K562 (cell line): ENCODE results near the gene GDF7.

Source experiments
- CBX3 ChIP-seq, 2 experiments: IDR thresholded peaks; 1 replicate in 1 of 2; 2 replicates in 1 of 2; pipeline ENCODE4 v1.6.1; 2012; ENCODE audit warnings: inconsistent platforms in 2 of 2, low read length in 2 of 2, borderline replicate concordance in 1 of 2, control low read depth in 1 of 2
- CTCF ChIP-seq, 3 experiments: IDR thresholded peaks in 2 of 3; conservative IDR thresholded peaks in 1 of 3; 2 replicates each; pipeline ENCODE4 v1.5.1; 2011 to 2012; ENCODE audit warnings: low read length in 3 of 3, mild to moderate bottlenecking in 3 of 3, control low read depth in 2 of 3, improper control_type of control experiment in 1 of 3, inconsistent platforms in 1 of 3, low read depth in 1 of 3, mixed read lengths in 1 of 3, moderate library complexity in 1 of 3; ENCODE audit not compliant: insufficient read depth in 2 of 3
- ERF ChIP-seq: fragments of 450-650 bp; formaldehyde crosslinking; IDR thresholded peaks from 2 replicates; pipeline ENCODE4 v1.4.0; 2020; ENCODE audit warnings: mild to moderate bottlenecking, mixed read lengths
- PHF8 ChIP-seq: fragments of 200-600 bp; sonication (generic); IDR thresholded peaks from 2 replicates; pipeline ENCODE4 v1.6.1; 2012; ENCODE audit warnings: mixed run types, mild to moderate bottlenecking, inconsistent platforms, low read length, moderate library complexity, borderline replicate concordance
- PKNOX1 ChIP-seq: fragments of 450-650 bp; IDR thresholded peaks from 2 replicates; pipeline ENCODE4 v1.6.1; 2016
- POLR2A ChIP-seq: fragments of 450-650 bp; conservative IDR thresholded peaks from 2 replicates; pipeline ENCODE4 v1.6.1; 2016
- PRMT5 ChIP-seq: sonication (generic); formaldehyde crosslinking; IDR thresholded peaks from 2 replicates; pipeline ENCODE4 v1.5.0; 2020; ENCODE audit warnings: missing genetic modification reagents
- USF2 ChIP-seq: sonication (generic); formaldehyde crosslinking; IDR thresholded peaks from 2 replicates; pipeline ENCODE4 v1.5.0; 2020; ENCODE audit warnings: missing genetic modification reagents
- ZBTB26 ChIP-seq: fragments of 450-650 bp; formaldehyde crosslinking; IDR thresholded peaks from 2 replicates; pipeline ENCODE4 v1.4.0; 2022; ENCODE audit warnings: missing genetic modification characterization
- ZFP1 ChIP-seq: fragments of 450-650 bp; formaldehyde crosslinking; IDR thresholded peaks from 2 replicates; pipeline ENCODE4 v1.4.0; 2020; ENCODE audit warnings: mild to moderate bottlenecking, mixed read lengths
- ZNF263 ChIP-seq: sonication (generic); formaldehyde crosslinking; IDR thresholded peaks from 2 replicates; pipeline ENCODE4 v1.8.0; 2022; ENCODE audit warnings: mild to moderate bottlenecking, missing genetic modification reagents, borderline replicate concordance
- ZNF431 ChIP-seq: sonication (generic); formaldehyde crosslinking; IDR thresholded peaks from 2 replicates; pipeline ENCODE4 v1.8.0; 2022; ENCODE audit warnings: mild to moderate bottlenecking, missing genetic modification reagents

GRCh38 chr2:20635113-20635510 is 31.8 kb upstream of the GDF7 start:
- TF ChIP-seq POLR2A (no peak), CTCF (IDR thresholded peaks at IDR 0.05 in 2 of 3, conservative IDR thresholded peaks at IDR 0.05 in 1 of 3; ENCODE audit: insufficient read depth in 2 of 3, low read depth in 1 of 3, low read length in 3 of 3) (no peak), PRMT5 (CRISPR knock-in tag) (no peak), ZFP1 (CRISPR knock-in tag) (no peak), ZNF263 (CRISPR knock-in tag) (no peak), PHF8 (no peak), CBX3 (IDR thresholded peaks at IDR 0.05; ENCODE audit: borderline replicate concordance in 1 of 2, low read length in 2 of 2) (no peak), ZNF431 (CRISPR knock-in tag) (no peak), USF2 (CRISPR knock-in tag) (no peak), ZBTB26 (no peak), ERF (CRISPR knock-in tag) (no peak), PKNOX1 (no peak)
